GOT3 (cell line): Measurements from ENCODE around the gene SEC24C.
A peak's percentile ranks its signal among the peaks of the same experiment; 100 is the strongest.
"Not testable (repeated sequence)": the region's sequence is repeated elsewhere in the genome, so short reads cannot be mapped to it uniquely, and the experiment has no call there.

ENCODE experiments used
- DNase-seq: peaks from one replicate; lab custom pipeline; 2025; ENCODE audit warnings: mixed read lengths; lab: John Stamatoyannopoulos, UW

The SEC24C gene

DNA sequence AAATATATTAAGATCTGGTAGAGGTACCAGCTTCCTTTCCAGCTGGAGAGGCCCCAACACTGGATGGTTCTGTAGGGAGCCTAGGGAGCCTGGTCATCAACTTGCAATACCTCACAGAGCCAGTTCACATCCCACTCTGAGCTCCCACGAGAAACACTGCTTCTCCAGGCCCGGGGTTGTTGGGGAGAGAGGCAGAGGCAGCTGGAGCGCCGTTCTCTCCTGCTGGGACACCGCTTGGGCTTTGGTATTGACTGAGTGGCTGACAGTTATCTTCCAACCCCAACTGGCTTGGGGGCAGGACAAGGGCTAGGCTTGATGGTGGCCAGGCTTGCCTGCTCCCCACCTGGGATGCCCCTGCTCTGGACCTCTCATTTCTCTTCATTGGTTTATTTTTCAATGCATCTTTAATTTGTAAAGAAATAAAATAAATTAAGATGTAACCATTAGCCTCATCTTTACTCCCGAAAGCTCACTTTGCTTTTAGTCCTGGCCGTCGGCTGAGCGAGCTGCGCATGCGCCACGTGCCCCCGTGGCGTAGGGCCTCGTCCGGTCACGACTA, 27.6 kb downstream of the SEC24C start:
- no peak for DNase-seq

DNA sequence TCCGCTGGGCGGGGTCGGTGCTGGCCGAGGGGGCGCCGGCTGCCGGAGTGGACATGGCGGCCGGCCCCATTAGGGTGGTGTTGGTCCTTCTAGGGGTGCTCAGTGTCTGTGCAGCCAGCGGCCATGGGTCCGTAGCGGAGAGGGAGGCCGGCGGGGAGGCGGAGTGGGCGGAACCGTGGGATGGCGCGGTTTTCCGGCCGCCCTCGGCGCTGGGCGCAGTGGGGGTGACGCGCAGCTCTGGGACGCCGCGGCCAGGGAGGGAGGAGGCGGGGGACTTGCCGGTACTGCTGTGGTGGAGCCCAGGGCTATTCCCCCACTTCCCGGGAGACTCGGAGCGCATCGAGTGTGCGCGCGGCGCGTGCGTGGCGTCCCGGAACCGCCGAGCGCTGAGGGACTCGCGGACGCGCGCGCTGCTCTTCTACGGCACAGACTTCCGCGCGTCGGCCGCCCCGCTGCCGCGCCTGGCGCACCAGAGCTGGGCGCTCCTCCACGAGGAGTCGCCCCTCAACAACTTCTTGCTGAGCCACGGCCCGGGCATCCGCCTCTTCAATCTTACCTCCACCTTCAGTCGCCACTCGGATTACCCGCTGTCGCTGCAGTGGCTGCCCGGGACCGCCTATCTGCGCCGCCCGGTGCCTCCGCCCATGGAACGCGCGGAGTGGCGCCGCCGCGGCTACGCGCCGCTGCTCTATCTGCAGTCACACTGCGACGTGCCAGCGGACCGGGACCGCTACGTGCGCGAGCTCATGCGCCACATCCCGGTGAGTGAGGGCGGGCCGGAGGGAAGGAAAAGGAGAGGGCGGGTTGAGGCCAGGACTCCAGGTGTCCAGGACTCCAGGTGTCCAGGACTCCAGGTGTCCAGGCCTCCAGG, 28.3 kb downstream of the SEC24C start:
- peak; percentile 82 for DNase-seq

DNA sequence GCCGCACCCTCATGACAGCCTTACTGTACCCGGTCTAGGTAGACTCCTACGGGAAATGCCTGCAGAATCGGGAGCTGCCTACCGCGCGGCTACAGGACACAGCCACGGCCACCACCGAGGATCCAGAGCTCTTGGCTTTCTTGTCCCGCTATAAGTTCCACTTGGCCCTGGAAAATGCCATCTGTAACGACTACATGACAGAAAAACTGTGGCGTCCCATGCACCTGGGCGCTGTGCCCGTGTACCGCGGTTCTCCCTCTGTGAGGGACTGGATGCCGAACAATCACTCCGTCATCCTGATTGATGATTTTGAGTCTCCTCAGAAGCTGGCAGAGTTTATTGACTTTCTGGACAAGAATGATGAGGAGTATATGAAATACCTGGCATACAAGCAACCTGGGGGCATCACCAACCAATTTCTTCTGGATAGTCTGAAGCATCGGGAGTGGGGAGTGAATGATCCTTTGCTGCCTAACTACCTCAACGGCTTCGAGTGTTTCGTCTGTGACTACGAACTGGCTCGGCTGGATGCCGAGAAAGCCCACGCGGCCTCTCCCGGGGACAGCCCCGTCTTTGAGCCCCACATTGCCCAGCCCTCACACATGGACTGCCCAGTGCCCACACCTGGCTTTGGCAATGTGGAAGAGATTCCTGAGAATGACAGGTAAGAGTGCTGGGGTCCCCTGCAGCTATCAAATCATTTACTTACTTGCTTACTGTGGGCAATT, 29.1 kb downstream of the SEC24C start:
- no peak for DNase-seq

DNA sequence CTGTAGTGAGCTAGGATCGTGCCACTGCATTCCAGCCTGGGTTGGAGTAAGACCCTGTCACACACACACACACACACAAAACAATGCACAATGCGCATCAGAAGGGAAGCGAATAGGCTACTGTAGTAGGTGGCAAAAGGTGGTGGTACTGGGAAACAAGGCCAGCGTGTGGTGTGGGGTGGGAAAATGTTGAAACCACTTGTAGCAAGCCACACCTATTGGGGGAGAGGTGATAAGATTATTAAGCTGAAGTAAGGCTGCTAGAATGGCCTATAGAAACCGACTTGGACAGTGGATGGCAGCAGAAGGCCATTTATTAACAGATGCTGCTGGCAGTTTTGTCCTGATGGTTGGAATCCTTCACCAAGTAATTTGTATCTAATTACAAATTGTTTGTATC, 30.5 kb downstream of the SEC24C start:
- DNase-seq, result no peak

DNA sequence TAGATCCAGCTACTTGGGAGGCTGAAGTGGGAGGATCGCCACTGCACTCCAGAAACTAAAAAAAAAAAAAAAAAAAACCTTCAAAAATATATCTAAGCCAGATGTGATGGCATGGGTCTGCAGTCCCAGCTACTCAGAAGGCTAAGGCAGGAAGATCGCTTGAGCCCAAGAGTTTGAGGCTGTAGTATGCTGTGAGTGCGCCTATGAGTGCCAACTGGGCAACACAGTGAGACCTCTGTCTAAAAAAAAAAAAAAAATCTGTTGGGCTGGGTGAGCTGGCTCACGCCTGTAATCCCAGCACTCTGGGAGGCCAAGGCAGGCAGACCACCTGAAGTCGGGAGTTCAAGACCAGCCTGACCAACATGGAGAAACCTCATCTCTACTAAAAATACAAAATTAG, 34.8 kb downstream of the SEC24C start:
- DNase-seq, result no peak

DNA sequence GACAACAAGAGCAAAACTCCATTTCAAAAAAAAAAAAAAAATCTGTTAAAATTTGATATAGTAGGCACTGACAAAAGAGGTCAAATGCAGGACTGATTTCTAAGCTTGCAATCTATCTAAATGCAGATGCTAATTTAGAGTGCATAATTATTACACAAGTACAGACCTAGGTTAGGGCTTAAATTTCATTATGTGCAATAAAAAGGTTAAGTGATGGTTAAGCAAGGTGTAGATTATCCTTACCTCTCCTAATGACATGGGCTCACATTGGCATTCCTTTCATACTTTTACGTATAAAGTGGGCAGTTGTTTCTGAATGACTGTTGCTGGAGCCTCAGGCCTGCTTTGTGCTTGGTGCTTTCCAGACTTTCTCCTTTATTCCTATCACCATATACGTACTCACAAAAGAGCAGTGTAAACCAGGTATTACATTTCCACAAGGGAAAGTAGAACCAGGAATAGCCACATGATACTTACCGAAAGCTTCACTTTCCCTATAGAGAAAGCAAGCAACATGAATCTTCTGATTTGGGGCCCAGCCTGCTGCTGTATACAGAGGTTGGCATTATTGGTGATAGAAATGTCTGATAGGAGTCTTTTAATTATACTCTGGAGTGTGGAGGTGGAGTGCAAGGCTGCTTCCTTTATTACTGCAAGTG, 35.5 kb downstream of the SEC24C start:
- no peak for DNase-seq

DNA sequence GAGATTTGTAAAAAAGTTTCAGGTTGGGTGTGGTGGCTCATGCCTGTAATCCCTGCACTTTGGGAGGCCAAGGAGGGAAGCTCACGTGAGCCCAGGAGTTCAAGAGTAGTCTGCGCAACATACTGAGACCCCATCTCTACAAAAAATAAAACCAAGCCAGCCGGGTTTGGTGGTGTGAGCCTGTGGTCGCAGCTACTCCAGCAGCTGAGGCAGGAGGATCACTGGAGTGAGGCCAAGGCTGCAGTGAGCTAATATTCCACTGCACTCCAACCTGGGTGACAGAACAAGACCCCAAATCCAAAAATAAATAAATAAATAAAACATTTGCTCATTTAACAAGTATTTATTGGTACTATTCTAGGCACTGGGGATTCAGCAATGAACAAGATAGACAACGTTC, 36.1 kb downstream of the SEC24C start:
- DNase-seq, result no peak

DNA sequence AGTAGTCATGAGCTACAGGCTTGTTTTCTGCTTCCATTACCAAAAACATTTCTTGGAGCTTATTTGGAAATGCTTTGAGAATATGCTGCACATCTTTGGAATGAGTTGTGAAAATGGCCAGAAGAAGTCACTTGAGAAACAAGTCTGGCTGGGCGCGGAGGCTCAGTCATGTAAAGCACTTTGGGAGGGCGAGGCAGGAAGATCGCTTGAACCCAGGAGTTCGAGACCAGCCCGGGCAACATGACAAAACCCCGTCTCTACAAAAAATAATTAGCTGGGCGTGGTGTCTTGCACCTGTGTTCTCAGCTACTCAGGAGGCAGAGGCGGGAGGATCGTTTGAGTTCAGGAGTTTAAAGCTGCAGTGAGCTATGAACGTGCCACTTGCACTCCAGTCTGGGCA, 36.8 kb downstream of the SEC24C start:
- DNase-seq, result no peak

DNA sequence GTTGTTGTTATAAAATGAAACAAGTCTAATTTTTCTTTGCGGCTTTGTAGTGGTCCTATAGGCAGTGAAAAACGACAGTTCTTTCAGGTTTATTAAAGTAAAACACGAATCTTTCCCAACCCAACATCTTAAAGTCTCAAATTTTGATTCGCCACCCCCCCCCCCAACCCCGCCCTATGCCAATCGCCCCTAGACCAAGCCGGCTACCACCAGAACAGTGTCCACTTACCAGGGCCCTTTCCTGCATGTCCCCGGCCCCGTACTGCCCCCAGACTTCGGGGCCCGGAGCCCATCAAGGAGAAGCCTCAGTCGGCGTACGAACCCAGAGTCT, 37.3 kb downstream of the SEC24C start:
- DNase-seq, result no peak

DNA sequence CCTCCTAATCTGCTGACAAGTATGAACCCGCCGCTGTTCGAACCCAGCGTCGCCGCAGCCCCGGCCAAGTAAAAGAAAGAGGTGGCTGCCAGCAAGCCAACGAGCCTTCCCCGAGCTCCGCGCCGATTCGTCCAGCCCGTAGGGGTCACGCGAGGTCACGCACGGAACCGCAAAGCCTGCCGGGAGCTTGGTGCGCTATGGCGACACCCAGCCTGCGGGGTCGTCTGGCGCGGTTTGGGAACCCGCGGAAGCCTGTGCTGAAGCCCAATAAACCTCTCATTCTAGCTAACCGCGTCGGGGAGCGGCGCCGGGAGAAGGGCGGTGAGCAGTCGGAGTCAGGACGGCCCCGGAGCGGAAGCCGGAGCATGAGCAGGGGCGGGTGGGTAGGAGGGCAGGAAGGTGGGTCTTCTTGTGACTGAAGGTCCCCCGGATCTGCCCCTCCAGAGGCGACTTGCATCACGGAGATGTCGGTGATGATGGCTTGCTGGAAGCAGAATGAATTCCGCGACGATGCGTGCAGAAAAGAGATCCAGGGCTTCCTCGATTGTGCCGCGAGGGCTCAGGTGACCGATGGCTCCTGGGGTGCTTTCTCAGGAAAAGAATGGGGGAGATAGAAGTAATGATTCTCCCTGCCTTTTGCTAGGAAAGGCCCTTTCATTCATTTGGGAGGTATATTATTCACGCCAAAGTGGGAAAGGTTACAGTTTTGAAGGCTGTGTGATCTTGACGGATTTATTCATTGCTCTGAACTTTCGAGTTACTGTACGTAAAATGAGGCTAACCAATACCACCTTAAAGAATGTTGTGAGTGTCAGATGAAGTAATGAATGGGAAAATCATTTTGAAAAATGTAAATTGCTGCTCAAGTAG, 37.9 kb downstream of the SEC24C start, which contains the start of gene CHCHD1:
TSS of gene CHCHD1 (plus strand) at position 170 of the 870 bp plus-strand sequence. CDS start at position 198, 28 bp downstream.
- peak; percentile 39 for DNase-seq

DNA sequence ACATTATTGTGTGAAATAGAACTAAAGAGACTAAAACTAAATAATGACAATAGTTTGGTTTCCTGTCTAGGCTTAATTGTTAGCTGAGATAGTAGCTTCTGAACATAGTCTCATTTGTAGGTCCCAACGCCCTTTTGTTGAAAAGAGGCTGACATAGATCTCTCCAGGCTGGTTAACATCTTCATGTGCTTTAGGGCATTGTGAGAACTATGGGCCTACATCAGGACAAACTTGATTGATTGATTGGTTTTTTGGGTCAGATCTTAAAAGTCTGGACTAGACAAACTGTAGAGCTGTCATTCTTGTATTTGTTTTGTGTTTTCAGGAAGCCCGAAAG, 38.5 kb downstream of the SEC24C start:
- no peak for DNase-seq

DNA sequence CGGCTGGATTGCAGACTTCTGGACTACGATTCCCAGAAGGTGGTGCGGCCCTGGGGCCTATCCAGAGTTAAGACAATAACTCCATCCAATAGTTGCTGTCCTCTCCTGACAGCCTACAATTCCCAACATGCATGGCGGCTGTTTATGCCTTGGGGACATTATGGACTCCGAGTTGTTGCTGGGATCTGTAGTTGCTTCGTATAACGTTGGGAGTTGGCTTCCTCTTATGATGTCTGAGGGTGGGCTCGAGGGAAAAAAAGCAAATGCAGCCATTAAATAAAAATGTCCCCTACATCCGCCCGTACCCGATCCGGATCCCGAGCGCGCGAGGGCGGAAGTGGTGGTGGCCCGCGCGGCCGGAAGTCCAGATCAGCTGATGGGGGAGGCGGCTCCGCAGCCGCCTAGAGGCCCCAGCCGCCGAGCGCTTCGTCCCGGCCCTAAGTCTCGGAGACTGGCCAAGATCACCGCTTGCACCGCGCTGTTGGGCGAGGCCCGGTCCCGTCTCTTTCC, 41.1 kb downstream of the SEC24C start, which contains the start of gene ZSWIM8:
TSS of gene ZSWIM8 (plus strand) at position 396 of the 510 bp plus-strand sequence. CDS start 273 bp downstream, outside the sequence.
- DNase-seq, result peak; percentile 44

DNA sequence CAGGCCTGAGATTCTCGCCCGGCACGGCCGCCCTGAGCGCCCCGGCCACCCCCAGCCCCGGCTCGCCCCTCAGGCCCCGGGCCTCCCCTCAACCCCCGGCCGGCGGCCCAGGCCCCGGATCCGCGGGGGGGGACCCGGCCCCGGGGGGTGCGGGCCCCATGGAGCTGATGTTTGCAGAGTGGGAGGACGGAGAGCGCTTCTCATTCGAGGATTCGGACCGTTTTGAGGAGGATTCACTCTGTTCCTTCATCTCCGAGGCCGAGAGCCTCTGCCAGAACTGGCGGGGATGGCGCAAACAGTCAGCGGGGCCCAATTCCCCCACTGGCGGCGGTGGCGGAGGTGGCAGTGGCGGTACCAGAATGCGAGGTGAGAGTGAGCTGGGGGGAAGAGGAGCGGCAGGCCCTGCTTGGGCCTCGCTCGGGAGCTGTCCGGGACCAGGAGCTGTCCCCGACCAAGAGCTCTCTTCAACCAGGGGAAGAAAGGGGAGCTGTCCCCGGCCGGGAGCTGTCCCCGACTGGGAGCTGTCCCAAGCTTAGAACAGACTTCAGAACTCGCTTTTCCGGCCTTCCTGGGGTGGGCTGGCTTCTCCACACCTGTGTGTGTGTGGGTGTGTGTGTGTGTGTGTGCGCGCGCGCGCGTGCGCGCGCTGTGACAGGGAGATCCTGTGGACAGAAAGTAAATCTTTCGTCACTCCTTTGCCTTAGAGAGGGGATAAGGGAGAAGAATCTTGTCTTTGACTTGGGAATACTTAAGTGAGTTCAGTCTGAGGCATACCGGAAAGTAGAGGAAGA, 41.7 kb downstream of the SEC24C start:
- no peak for DNase-seq

DNA sequence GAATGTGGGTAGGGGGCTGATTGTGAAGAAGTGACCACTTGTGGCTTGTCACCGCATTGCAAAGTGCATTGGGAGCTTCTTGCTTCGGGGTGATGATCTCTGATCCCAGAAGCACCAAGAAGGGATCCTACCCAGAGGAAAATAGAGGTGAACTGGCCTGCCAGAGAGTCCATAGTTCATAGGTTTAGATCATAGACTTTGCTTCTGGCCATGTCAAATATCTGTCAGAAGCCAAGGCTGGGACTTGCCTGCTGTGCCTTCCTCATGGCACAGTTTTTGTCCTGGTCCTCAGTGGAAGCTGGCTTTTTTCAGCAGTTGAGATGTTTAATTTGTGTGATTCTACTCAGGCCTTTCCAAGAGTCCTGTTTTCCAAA, 42.3 kb downstream of the SEC24C start:
- DNase-seq, result no peak

DNA sequence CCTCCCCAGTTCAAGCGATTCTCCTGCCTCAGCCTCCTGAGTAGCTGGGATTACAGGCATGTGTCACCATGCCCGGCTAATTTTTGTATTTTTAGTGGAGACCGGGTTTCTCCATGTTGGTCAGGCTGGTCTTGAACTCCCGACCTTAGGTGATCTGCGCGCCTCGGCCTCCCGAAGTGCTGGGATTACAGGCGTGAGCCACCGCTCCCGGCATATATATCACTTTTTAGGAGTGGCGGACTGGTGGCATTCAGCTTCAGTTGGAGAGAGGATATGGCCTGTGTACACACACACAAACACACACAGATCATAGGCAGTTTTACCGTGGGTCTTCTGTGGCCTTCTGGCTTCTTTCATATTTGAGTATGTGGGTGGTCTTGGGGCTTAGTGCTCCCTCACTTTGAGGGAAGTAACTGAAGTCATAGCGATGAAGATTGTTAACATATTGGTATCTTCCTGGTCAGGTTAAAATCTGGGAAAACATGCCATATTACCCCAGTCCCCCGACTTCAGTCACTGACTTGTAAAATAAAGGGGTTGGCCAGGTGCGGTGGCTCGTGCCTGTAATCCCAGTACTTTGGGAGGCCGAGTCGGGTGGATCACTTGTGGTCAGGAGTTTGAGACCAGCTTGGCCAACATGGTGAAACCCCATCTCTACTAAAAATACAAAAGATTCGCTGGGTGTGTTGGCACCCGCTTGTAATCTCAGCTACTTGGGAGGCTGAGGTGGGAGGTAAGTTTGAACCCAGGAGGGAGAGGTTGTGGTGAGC, 43.0 kb downstream of the SEC24C start:
- DNase-seq, result not testable (repeated sequence)

DNA sequence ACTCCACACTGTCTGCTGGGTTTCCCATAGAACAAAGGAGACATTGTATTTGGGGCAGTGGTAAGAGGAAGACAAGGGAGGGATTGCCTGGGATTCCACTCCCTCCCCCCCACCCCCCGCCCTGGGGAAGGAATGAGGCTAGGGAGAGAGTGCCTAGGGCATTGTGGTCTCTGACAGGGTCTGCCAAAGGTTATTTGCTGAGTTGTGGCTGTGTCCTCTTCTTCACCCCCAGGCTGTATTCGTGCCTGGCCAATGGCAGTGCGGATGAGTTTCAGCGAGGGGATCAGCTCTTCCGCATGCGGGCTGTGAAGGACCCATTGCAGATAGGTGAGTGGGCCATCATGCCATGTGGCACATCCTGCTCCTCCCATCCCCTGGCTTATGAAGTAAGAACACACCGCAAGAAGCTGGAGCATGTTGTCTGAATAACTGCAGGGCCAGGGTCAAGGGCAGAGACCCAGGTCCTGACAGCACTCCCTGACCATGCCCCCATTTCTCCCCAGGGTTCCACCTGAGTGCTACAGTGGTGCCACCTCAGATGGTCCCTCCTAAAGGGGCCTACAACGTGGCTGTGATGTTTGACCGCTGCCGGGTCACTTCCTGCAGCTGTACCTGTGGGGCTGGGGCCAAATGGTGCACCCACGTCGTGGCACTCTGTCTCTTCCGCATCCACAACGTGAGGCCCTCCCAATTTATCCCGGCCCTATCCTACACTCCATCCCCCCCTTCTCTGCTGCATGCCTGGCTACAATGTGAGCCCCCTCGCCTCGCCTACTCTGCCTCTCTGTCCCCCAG, 44.9 kb downstream of the SEC24C start:
- DNase-seq, result no peak

DNA sequence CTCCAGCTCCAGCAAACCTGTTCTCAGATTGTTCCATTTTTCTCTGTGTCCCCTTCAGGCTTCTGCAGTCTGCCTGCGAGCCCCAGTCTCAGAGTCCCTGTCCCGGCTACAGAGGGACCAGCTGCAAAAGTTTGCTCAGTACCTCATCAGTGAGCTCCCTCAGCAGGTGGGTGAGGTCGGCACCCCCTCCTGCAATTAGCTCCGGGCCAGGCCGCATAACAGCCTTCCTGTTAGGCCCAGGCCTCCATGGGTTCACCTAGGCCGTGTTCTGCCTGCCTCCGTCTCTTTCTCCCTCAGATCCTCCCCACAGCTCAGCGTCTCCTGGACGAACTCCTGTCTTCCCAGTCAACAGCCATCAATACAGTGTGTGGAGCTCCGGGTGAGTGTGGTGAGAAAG, 45.5 kb downstream of the SEC24C start:
- DNase-seq, result no peak

DNA sequence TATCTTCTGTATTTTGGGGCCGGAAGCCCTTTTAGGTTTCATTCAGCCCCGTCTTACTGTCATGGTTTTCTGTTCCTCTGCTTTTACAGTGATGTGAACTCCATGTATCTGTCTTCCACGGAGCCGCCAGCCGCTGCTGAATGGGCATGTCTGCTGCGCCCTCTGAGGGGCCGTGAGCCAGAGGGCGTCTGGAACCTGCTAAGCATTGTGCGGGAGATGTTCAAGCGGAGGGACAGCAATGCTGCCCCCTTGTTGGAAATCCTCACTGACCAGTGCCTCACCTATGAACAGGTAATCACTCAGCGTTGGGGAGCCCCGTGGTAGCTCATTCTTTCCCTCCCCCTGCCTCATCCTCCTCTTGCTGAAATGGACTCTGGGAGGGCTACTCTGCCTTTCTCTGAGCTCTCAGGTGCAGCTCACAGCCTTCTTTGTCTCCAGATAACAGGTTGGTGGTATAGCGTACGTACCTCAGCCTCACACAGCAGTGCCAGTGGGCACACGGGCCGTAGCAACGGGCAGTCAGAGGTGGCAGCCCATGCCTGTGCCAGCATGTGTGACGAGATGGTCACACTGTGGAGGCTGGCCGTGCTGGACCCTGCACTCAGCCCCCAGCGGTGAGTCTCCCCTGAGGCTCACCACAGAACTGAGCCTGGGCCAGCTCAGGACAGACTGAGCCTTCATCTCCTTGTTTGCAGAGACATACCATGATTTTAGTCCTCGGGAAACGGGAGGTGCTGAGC, 46.9 kb downstream of the SEC24C start:
- DNase-seq, result no peak
